ENCODE measurements around the gene ALDH1B1.
"Not testable (repeated sequence)": the region's sequence is repeated elsewhere in the genome, so short reads cannot be mapped to it uniquely, and the experiment has no call there.

ALDH1B1 gene

GRCh38 chr9:38362852-38363588 is 29.5 kb upstream of the ALDH1B1 start:
- peak; percentile 73 for DNase-seq

GRCh38 chr9:38363589-38363925 is 28.9 kb upstream of the ALDH1B1 start:
- DNase-seq: no peak

- no peak for DNase-seq
Observed at GRCh38 chr9:38367898-38368297, 24.6 kb upstream of the ALDH1B1 start.

GRCh38 chr9:38368731-38369130 is 23.8 kb upstream of the ALDH1B1 start:
- no peak for DNase-seq

GRCh38 chr9:38370176-38370575 is 22.3 kb upstream of the ALDH1B1 start:
- no peak for DNase-seq

GRCh38 chr9:38371495-38371894 is 21.0 kb upstream of the ALDH1B1 start:
- peak; percentile 56 for DNase-seq

GRCh38 chr9:38372762-38373619 is 19.5 kb upstream of the ALDH1B1 start:
- DNase-seq: no peak

GRCh38 chr9:38373679-38374078 is 18.8 kb upstream of the ALDH1B1 start:
- no peak for DNase-seq

GRCh38 chr9:38374847-38375571 is 17.5 kb upstream of the ALDH1B1 start:
- DNase-seq: no peak

GRCh38 chr9:38375572-38375963 is 16.9 kb upstream of the ALDH1B1 start:
- no peak for DNase-seq

GRCh38 chr9:38376021-38376670 is 16.4 kb upstream of the ALDH1B1 start:
- no peak for DNase-seq

GRCh38 chr9:38377336-38378083 is 15.0 kb upstream of the ALDH1B1 start:
- DNase-seq: not testable (repeated sequence)

- peak; percentile 23 for DNase-seq
Observed at GRCh38 chr9:38380230-38380871, 12.2 kb upstream of the ALDH1B1 start.

- peak; percentile 85 for DNase-seq
Observed at GRCh38 chr9:38380872-38381534, 11.5 kb upstream of the ALDH1B1 start.

- no peak for DNase-seq
Observed at GRCh38 chr9:38382141-38382540, 10.4 kb upstream of the ALDH1B1 start.

- no peak for DNase-seq
Observed at GRCh38 chr9:38384990-38385848, 7.3 kb upstream of the ALDH1B1 start.

- DNase-seq: no peak
Observed at GRCh38 chr9:38385896-38386295, 6.6 kb upstream of the ALDH1B1 start.

GRCh38 chr9:38386319-38386895 is 6.1 kb upstream of the ALDH1B1 start:
- no peak for DNase-seq

GRCh38 chr9:38387066-38387465 is 5.4 kb upstream of the ALDH1B1 start:
- no peak for DNase-seq

GRCh38 chr9:38387751-38388150 is 4.8 kb upstream of the ALDH1B1 start:
- DNase-seq: no peak

All from kidney glomerular epithelial cell (primary cell).